Measurements from ENCODE around the gene CDKN2C.

CDKN2C gene

GRCh38 chr1:50964863-50965262 is 5.2 kb upstream of the CDKN2C start:
- WGBS, 2 donors (ENCODE audit: extremely low coverage in 2 of 2, insufficient read length in 2 of 2, insufficient replicate concordance in 1 of 2): no CpG with 5 or more reads among the region's 11 CpGs
- Histone ChIP-seq H3K4ac (ENCODE audit: low read length) (no peak overlapping the region), H3K27ac (replicated peaks; ENCODE audit: low read length) (no peak overlapping the region), H3K9me3 (replicated peaks in 1 of 2; ENCODE audit: control insufficient read depth in 2 of 2, insufficient read depth in 1 of 2, low read depth in 1 of 2, low read length in 2 of 2) (no peaks in the 10 kb centered on the region), H2BK120ac (ENCODE audit: low read depth, low read length) (no peak overlapping the region), H3K79me1 (ENCODE audit: low read depth, low read length) (no peaks in the 10 kb centered on the region), H3K36me3 (replicated peaks in 1 of 2; ENCODE audit: control insufficient read depth in 2 of 2, insufficient read depth in 2 of 2, low read length in 2 of 2) (no peaks in the 10 kb centered on the region), H4K8ac (ENCODE audit: low read depth, low read length) (no peak overlapping the region), H2AK5ac (ENCODE audit: low read depth, low read length) (no peak overlapping the region), H3K4me1 (ENCODE audit: control insufficient read depth in 2 of 2, insufficient read depth in 1 of 2, low read depth in 1 of 2, low read length in 2 of 2) (no peaks in the 10 kb centered on the region), H2AFZ (ENCODE audit: low read length) (no peak overlapping the region), H3K14ac (ENCODE audit: low read length) (no peak overlapping the region), H3K9ac (ENCODE audit: low read depth, low read length, poor library complexity) (no peak overlapping the region), H3K4me3 (ENCODE audit: low read length in 2 of 2) (no peak overlapping the region), H4K91ac (ENCODE audit: low read depth, low read length, poor library complexity) (no peak overlapping the region), H2BK12ac (ENCODE audit: low read length) (no peak overlapping the region), H2BK5ac (ENCODE audit: low read length) (no peak overlapping the region), H3K4me2 (ENCODE audit: insufficient read depth, low read length, poor library complexity, severe bottlenecking) (no peak overlapping the region), H3K23ac (ENCODE audit: low read depth, low read length, poor library complexity) (no peak overlapping the region), H3K27me3 (ENCODE audit: control insufficient read depth in 3 of 3, insufficient read depth in 3 of 3, low read depth in 1 of 3, low read length in 3 of 3) (peaks cover 2 to 22% (median 18%) of the 10 kb centered on the region in 3 experiments), H3K18ac (ENCODE audit: low read length) (no peak overlapping the region), H2BK15ac (ENCODE audit: low read length) (no peak overlapping the region)
- DNase-seq (ENCODE audit: low spot score): no peak

- Histone ChIP-seq H4K91ac (ENCODE audit: low read depth, low read length, poor library complexity) (no peak overlapping the region), H3K9me3 (replicated peaks in 1 of 2; ENCODE audit: control insufficient read depth in 2 of 2, insufficient read depth in 1 of 2, low read depth in 1 of 2, low read length in 2 of 2) (no peaks in the 10 kb centered on the region), H2BK5ac (ENCODE audit: low read length) (no peak overlapping the region), H3K4me3 (ENCODE audit: low read length in 2 of 2) (no peak overlapping the region), H2BK12ac (ENCODE audit: low read length) (no peak overlapping the region), H3K4me1 (ENCODE audit: control insufficient read depth in 2 of 2, insufficient read depth in 1 of 2, low read depth in 1 of 2, low read length in 2 of 2) (peaks cover 5 to 11% of the 10 kb centered on the region in 2 donors), H3K18ac (ENCODE audit: low read length) (no peak overlapping the region), H3K36me3 (replicated peaks in 1 of 2; ENCODE audit: control insufficient read depth in 2 of 2, insufficient read depth in 2 of 2, low read length in 2 of 2) (no peaks in the 10 kb centered on the region), H2AK5ac (ENCODE audit: low read depth, low read length) (no peak overlapping the region), H3K4ac (ENCODE audit: low read length) (no peak overlapping the region), H2BK120ac (ENCODE audit: low read depth, low read length) (no peak overlapping the region), H3K23ac (ENCODE audit: low read depth, low read length, poor library complexity) (no peak overlapping the region), H4K8ac (ENCODE audit: low read depth, low read length) (no peak overlapping the region), H2BK15ac (ENCODE audit: low read length) (no peak overlapping the region), H3K79me1 (ENCODE audit: low read depth, low read length) (no peaks in the 10 kb centered on the region), H3K14ac (ENCODE audit: low read length) (no peak overlapping the region), H2AFZ (ENCODE audit: low read length) (no peak overlapping the region), H3K27ac (replicated peaks; ENCODE audit: low read length) (no peak overlapping the region), H3K9ac (ENCODE audit: low read depth, low read length, poor library complexity) (no peak overlapping the region), H3K27me3 (ENCODE audit: control insufficient read depth in 3 of 3, insufficient read depth in 3 of 3, low read depth in 1 of 3, low read length in 3 of 3) (peaks cover 4 to 35% (median 32%) of the 10 kb centered on the region in 3 experiments), H3K4me2 (ENCODE audit: insufficient read depth, low read length, poor library complexity, severe bottlenecking) (no peak overlapping the region)
- no CpG with 5 or more reads among the region's 3 CpGs for WGBS, 2 donors (ENCODE audit: extremely low coverage in 2 of 2, insufficient read length in 2 of 2, insufficient replicate concordance in 1 of 2)
- no peak for DNase-seq (ENCODE audit: low spot score)
Measured at GRCh38 chr1:50966991-50967390, 3.1 kb upstream of the CDKN2C start.

- Histone ChIP-seq H3K36me3 (replicated peaks in 1 of 2; ENCODE audit: control insufficient read depth in 2 of 2, insufficient read depth in 2 of 2, low read length in 2 of 2) (no peaks in the 10 kb centered on the region), H2BK5ac (ENCODE audit: low read length) (no peak overlapping the region), H3K4me3 (ENCODE audit: low read length in 2 of 2) (peak overlapping the region; percentile 85 to 95), H4K91ac (ENCODE audit: low read depth, low read length, poor library complexity) (no peak overlapping the region), H2BK120ac (ENCODE audit: low read depth, low read length) (no peak overlapping the region), H3K27me3 (ENCODE audit: control insufficient read depth in 3 of 3, insufficient read depth in 3 of 3, low read depth in 1 of 3, low read length in 3 of 3) (peaks cover 4 to 39% (median 32%) of the 10 kb centered on the region in 3 experiments), H3K4me1 (ENCODE audit: control insufficient read depth in 2 of 2, insufficient read depth in 1 of 2, low read depth in 1 of 2, low read length in 2 of 2) (peaks cover 5 to 12% of the 10 kb centered on the region in 2 donors), H3K9ac (ENCODE audit: low read depth, low read length, poor library complexity) (no peak overlapping the region), H2AK5ac (ENCODE audit: low read depth, low read length) (no peak overlapping the region), H3K4me2 (ENCODE audit: insufficient read depth, low read length, poor library complexity, severe bottlenecking) (no peak overlapping the region), H2BK12ac (ENCODE audit: low read length) (no peak overlapping the region), H3K9me3 (replicated peaks in 1 of 2; ENCODE audit: control insufficient read depth in 2 of 2, insufficient read depth in 1 of 2, low read depth in 1 of 2, low read length in 2 of 2) (no peaks in the 10 kb centered on the region), H3K14ac (ENCODE audit: low read length) (no peak overlapping the region), H3K4ac (ENCODE audit: low read length) (no peak overlapping the region), H2BK15ac (ENCODE audit: low read length) (no peak overlapping the region), H3K27ac (replicated peaks; ENCODE audit: low read length) (no peak overlapping the region), H3K18ac (ENCODE audit: low read length) (no peak overlapping the region), H3K79me1 (ENCODE audit: low read depth, low read length) (no peaks in the 10 kb centered on the region), H2AFZ (ENCODE audit: low read length) (peak overlapping the region; percentile 100), H4K8ac (ENCODE audit: low read depth, low read length) (no peak overlapping the region), H3K23ac (ENCODE audit: low read depth, low read length, poor library complexity) (no peak overlapping the region)
- no peak for DNase-seq (ENCODE audit: low spot score)
- WGBS, 2 donors (ENCODE audit: extremely low coverage in 2 of 2, insufficient read length in 2 of 2, insufficient replicate concordance in 1 of 2): no CpG with 5 or more reads among the region's 17 CpGs
Measured at GRCh38 chr1:50967416-50968157, 2.5 kb upstream of the CDKN2C start.

DNA sequence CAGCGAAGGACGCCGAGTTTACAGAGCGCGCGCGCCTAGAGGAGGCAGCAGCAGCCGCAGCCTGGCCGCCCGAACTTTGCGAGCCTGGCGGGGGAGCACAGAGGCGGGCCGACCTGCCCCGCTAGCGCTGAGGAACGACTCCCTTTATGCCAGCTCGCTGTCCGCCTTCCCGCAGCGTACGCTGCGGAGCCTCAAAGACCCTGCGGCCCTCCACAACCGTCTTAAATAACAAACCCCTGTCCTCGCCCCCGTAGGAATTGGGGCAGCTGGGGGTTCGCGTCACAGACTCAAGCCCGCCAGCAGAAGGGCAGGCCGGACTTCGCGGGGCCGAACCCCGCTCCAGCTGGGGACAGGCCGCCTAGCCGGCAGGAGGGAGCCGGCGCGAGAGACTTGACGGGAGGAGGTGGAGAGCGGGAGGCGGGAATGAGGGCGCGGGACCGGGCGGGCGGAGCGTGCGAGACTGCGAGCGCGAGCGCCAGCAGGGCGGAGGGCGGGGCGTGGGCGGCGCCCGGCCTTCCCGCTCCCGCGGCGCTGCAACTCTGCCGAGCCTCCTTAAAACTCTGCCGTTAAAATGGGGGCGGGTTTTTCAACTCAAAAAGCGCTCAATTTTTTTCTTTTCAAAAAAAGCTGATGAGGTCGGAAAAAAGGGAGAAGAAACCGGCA is 1.8 kb upstream of the CDKN2C start:
- Histone ChIP-seq H3K4me2 (ENCODE audit: insufficient read depth, low read length, poor library complexity, severe bottlenecking) (peak overlapping the region; percentile 98), H3K27ac (replicated peaks; ENCODE audit: low read length) (peak overlapping the region; percentile 70)
- no CpG with 5 or more reads among the region's 70 CpGs for WGBS, 2 donors (ENCODE audit: extremely low coverage in 2 of 2, insufficient read length in 2 of 2, insufficient replicate concordance in 1 of 2)

More for the DNA sequence above, 1.8 kb upstream of the CDKN2C start:
- no peak overlapping the region for H2BK12ac ChIP-seq (ENCODE audit: low read length)
- H2AK5ac ChIP-seq (ENCODE audit: low read depth, low read length): no peak overlapping the region
- H4K8ac ChIP-seq (ENCODE audit: low read depth, low read length): no peak overlapping the region
- H3K36me3 ChIP-seq (replicated peaks in 1 of 2; ENCODE audit: control insufficient read depth in 2 of 2, insufficient read depth in 2 of 2, low read length in 2 of 2): no peaks in the 10 kb centered on the region
- no peak overlapping the region for H3K23ac ChIP-seq (ENCODE audit: low read depth, low read length, poor library complexity)
- H3K4me3 ChIP-seq (ENCODE audit: low read length in 2 of 2): peak overlapping the region; percentile 85 to 95
- H3K14ac ChIP-seq (ENCODE audit: low read length): no peak overlapping the region
- DNase-seq (ENCODE audit: low spot score): peak; percentile 81
- H3K4me1 ChIP-seq (ENCODE audit: control insufficient read depth in 2 of 2, insufficient read depth in 1 of 2, low read depth in 1 of 2, low read length in 2 of 2): peaks cover 5 to 12% of the 10 kb centered on the region in 2 donors
- no peaks in the 10 kb centered on the region for H3K9me3 ChIP-seq (replicated peaks in 1 of 2; ENCODE audit: control insufficient read depth in 2 of 2, insufficient read depth in 1 of 2, low read depth in 1 of 2, low read length in 2 of 2)
- no peaks in the 10 kb centered on the region for H3K79me1 ChIP-seq (ENCODE audit: low read depth, low read length)
- no peak overlapping the region for H2BK120ac ChIP-seq (ENCODE audit: low read depth, low read length)
- H2AFZ ChIP-seq (ENCODE audit: low read length): peak overlapping the region; percentile 100
- peak overlapping the region; percentile 55 for H2BK15ac ChIP-seq (ENCODE audit: low read length)
- H3K9ac ChIP-seq (ENCODE audit: low read depth, low read length, poor library complexity): no peak overlapping the region
- H4K91ac ChIP-seq (ENCODE audit: low read depth, low read length, poor library complexity): no peak overlapping the region
- peaks cover 4 to 46% (median 32%) of the 10 kb centered on the region in 3 experiments for H3K27me3 ChIP-seq (ENCODE audit: control insufficient read depth in 3 of 3, insufficient read depth in 3 of 3, low read depth in 1 of 3, low read length in 3 of 3)
- no peak overlapping the region for H3K4ac ChIP-seq (ENCODE audit: low read length)
- H3K18ac ChIP-seq (ENCODE audit: low read length): peak overlapping the region; percentile 87
- peak overlapping the region; percentile 66 for H2BK5ac ChIP-seq (ENCODE audit: low read length)

Measured in neuronal stem cell (in vitro differentiated cells).